ENCODE data around the gene LRBA.
A peak's percentile ranks its signal among the peaks of the same experiment; 100 is the strongest.

Gene LRBA

DNA sequence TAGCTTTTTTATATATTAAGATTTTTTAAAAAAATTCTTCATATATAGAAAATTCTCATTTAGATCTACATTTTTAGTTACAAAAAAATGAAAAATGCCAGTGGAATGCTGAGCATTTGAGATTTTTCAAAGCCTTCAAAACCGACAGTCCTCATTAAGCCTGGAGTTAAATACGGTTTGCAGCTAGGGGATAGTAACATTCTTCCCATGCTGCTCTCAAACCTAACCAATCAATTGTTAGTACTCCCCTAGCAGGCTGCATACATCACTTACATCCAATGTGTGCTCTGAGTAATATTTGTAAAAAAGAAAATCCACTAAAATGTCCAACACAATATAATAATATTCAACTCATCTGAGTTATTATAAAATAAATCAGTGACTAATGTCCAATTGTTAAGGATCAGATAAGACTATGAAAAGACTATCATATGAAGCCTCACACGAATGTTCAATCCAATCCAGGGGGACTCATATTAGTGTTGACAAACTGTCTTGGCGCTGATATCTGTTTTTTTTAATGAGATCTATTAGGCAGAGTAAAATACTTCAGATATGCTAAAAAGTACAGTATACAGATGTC, 660.8 kb downstream of the LRBA start:
- peak; percentile 57 for DNase-seq (ENCODE audit: low read depth)
- TF ChIP-seq, protein P1, sequence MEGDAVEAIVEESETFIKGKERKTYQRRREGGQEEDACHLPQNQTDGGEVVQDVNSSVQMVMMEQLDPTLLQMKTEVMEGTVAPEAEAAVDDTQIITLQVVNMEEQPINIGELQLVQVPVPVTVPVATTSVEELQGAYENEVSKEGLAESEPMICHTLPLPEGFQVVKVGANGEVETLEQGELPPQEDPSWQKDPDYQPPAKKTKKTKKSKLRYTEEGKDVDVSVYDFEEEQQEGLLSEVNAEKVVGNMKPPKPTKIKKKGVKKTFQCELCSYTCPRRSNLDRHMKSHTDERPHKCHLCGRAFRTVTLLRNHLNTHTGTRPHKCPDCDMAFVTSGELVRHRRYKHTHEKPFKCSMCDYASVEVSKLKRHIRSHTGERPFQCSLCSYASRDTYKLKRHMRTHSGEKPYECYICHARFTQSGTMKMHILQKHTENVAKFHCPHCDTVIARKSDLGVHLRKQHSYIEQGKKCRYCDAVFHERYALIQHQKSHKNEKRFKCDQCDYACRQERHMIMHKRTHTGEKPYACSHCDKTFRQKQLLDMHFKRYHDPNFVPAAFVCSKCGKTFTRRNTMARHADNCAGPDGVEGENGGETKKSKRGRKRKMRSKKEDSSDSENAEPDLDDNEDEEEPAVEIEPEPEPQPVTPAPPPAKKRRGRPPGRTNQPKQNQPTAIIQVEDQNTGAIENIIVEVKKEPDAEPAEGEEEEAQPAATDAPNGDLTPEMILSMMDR (conservative IDR thresholded peaks at IDR 0.05; ENCODE audit: low read depth, low read length), result no peak
- no peak overlapping the region for H3K4me3 ChIP-seq (ENCODE audit: low read length)

DNA sequence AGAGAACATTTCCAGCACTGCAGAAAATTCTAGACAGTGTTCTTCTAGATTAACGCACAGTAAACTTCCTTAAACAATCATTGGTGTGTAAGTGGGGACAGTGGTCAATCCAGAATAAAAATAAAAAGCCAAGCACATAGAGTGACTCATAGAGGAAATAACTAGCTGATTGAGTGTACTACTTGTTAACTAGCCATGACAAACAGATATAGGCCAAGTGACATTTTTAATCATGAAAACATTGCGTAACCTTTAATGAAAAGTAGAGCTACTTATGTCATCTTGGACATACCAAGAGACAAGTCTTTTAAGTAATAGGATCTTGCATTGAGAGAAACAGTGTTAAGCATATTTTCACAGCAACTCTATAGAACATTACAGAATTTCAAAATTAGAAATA, 667.0 kb downstream of the LRBA start:
- TF ChIP-seq, protein P1 (conservative IDR thresholded peaks at IDR 0.05; ENCODE audit: low read depth, low read length), result no peak
- no peak overlapping the region for H3K4me3 ChIP-seq (ENCODE audit: low read length)
- DNase-seq (ENCODE audit: low read depth), result no peak

DNA sequence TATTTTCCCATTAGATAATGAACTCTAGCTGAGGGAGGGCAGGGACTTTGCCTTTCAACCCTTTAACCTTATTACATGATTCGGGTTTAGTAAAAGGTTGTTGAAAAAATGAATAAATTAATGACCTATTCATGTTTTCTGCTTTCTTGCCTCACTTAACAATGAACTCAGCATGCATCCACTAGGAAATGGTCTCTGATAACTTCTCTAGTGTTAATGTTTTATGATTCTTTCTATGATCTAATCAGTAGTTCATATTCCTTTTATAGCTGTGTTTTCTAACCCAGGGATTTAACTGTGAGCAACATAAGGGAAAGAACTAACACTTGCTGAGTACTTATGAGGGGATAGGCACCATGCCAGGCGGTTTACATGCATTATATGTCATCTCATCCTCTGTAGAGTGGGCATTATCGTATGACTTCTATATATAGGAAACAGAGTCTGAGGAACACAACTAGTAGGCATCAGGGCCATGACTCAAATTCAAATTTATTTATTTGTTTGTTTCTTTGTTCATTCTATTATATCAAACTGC, 669.8 kb downstream of the LRBA start:
- no peak for DNase-seq (ENCODE audit: low read depth)
- TF ChIP-seq, protein P1 (conservative IDR thresholded peaks at IDR 0.05; ENCODE audit: low read depth, low read length), result no peak
- no peak overlapping the region for H3K4me3 ChIP-seq (ENCODE audit: low read length)

DNA sequence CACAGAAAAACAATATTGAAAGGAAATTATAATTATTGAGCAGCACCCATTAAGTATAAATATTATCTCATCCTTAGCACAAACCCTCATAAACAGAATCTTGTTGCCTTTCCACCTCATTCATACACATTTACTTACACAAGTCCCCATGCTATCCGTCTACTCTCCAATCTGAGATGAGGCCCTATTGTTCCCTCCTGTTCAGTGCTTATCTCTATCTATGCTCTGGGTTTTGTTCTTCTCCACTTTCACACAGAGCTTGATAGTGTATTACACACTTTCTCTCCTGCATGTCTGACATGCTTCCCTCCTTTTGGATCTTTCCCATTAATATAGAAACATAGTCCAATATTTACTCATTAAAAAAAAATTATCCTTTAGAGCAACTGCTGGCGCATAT, 671.3 kb downstream of the LRBA start:
- TF ChIP-seq, protein P1 (conservative IDR thresholded peaks at IDR 0.05; ENCODE audit: low read depth, low read length), result no peak
- no peak overlapping the region for H3K4me3 ChIP-seq (ENCODE audit: low read length)
- no peak for DNase-seq (ENCODE audit: low read depth)

DNA sequence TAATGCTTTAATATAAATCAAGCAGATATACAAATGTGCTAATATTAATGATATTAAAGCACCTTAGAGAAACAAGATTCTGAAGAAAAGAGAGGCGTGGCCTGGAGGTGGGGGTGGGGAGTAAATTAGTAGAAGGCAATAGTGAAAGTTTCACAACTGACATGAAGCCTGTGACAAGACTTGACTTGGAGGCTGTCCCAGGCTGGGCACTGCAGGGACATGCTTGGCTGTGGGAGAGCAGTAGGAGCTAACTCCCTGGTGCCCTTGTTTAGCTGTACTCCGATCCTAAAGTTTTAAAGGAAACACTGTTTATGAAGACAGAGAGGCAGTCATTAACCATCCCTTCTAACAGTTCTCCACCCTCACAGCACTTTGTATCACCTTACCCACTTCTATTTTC, 672.1 kb downstream of the LRBA start:
- TF ChIP-seq, protein P1 (conservative IDR thresholded peaks at IDR 0.05; ENCODE audit: low read depth, low read length), result no peak
- H3K4me3 ChIP-seq (ENCODE audit: low read length), result no peak overlapping the region
- DNase-seq (ENCODE audit: low read depth), result no peak

DNA sequence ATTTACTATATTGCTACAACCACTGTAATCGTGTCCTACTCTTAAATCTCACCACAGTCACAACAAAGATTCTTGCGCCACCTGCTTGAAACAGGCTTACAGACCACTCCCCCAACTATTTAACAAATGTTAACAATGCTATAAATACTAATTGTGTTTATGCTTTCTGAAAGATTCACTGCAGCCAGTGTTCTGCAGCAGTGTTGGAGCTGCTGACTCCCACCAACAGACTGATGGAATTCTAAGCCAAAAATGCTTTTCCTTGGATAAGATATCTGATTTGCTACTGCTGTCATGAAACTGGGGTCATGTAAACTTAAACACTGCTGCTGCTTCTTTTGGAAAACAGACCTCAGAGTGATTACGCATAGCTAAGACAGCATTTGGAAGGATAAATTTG, 677.4 kb downstream of the LRBA start:
- no peak overlapping the region for H3K4me3 ChIP-seq (ENCODE audit: low read length)
- TF ChIP-seq, protein P1 (conservative IDR thresholded peaks at IDR 0.05; ENCODE audit: low read depth, low read length), result no peak
- DNase-seq (ENCODE audit: low read depth), result peak; percentile 31

DNA sequence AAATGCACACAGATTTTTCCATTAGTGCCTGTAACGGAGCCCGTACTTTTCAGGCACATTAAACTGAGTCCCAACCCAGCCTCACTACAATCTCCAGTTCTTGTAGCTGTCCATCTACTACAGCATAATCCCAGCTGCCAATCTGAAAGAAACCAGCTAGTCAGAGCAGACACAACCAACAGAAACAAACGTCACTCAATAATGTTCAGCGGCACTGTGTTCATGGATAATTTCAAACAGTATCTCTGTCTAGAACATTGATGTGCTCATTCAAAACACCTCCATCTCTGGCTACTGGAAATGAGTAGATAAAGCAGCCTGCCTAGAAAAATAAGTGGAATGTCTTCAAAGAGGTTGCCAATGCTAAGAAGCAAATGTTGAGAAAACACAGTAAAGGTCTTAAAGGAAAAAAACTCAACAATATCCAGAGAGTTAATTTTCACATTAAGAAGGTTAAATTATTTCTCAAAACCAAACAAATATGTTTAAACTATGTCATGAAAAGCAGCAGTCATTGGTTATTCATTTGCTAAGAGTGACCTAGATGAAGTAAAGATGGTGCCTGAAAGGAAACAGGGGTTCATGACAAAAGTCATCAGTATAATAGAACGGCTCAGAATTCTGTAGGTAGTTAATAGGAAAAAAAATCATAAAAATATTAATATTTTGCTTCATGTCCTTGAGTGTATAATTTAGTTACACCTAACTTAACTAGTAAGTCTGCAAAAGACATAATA, 678.2 kb downstream of the LRBA start:
- no peak for DNase-seq (ENCODE audit: low read depth)
- no peak overlapping the region for H3K4me3 ChIP-seq (ENCODE audit: low read length)
- TF ChIP-seq, protein P1 (conservative IDR thresholded peaks at IDR 0.05; ENCODE audit: low read depth, low read length), result no peak
